Transverse colon (tissue), 4 donors: Measurements from ENCODE around the gene CDON. TPM values are rescaled to one million over a fixed set of nuclear protein-coding genes. Genes with fewer than 3 reads are reported as not detected.

Source experiments
- DNase-seq: peaks from one replicate; pipeline ENCODE4 v3.0.0-alpha.2; 2019
- H3K27ac ChIP-seq, 4 donors: fragments of 200-600 bp; sonication (generic); 2 replicates each; pipeline ENCODE4 v1.5.1; 2016 to 2018; ENCODE audit warnings: inconsistent platforms in 4 of 4
- H3K27me3 ChIP-seq: fragments of 200-600 bp; sonication (generic); 2 replicates; pipeline ENCODE4 v1.5.1; 2017; ENCODE audit warnings: inconsistent platforms
- H3K36me3 ChIP-seq, 4 donors: fragments of 200-600 bp; sonication (generic); 2 replicates each; pipeline ENCODE4 v1.5.1; 2017 to 2019; ENCODE audit warnings: inconsistent platforms in 4 of 4
- H3K4me1 ChIP-seq, 4 donors: fragments of 200-600 bp; sonication (generic); 2 replicates each; pipeline ENCODE4 v1.5.1; 2017 to 2020; ENCODE audit warnings: inconsistent platforms in 4 of 4
- H3K4me3 ChIP-seq, 4 donors: fragments of 200-600 bp; sonication (generic); 1 replicate in 1 of 4; 2 replicates in 3 of 4; pipeline versions ENCODE4 v1.5.1 to v1.6.1; 2017 to 2019; ENCODE audit warnings: inconsistent platforms in 4 of 4
- H3K9me3 ChIP-seq, 2 donors: fragments of 200-600 bp; sonication (generic); 2 replicates each; pipeline ENCODE4 v1.5.1; 2017 to 2019; ENCODE audit warnings: inconsistent platforms in 2 of 2
- CTCF ChIP-seq, 5 experiments: fragments of 200-600 bp in 3 of 5; fragments of 450-650 bp in 2 of 5; sonication (generic) in 3 of 5; IDR thresholded peaks; 1 replicate in 2 of 5; 2 replicates in 3 of 5; pipeline ENCODE4 v1.5.1; 2016 to 2017; ENCODE audit warnings: antibody characterized with exemption in 5 of 5, inconsistent platforms in 3 of 5, mild to moderate bottlenecking in 2 of 5, moderate library complexity in 1 of 5
- EP300 ChIP-seq: sonication (generic); formaldehyde crosslinking; IDR thresholded peaks from one replicate; pipeline ENCODE4 v1.6.1; 2017; ENCODE audit warnings: antibody characterized with exemption, low read depth
- POLR2A ChIP-seq: fragments of 450-650 bp; IDR thresholded peaks from one replicate; pipeline ENCODE4 v1.6.1; 2016; ENCODE audit warnings: antibody characterized with exemption, mild to moderate bottlenecking, moderate library complexity
- POLR2AphosphoS5 ChIP-seq, 3 donors: sonication (generic); formaldehyde crosslinking; IDR thresholded peaks; one replicate each; pipeline ENCODE4 v1.6.1; 2016; ENCODE audit warnings: antibody characterized with exemption in 3 of 3
- WGBS, 2 donors: methylation state at CpG; one replicate each; pipeline ENCODE4 v1.1.5; 2018; ENCODE audit warnings: low coverage in 1 of 2; 5-methylcytosine and 5-hydroxymethylcytosine counted together
- in situ Hi-C, 4 donors: fragments of 200-750 bp; cut with MboI; loops; one replicate each; pipeline versions ENCODE4 v1.15.0 to v1.15.1; 2017; ENCODE audit warnings: low sequenced_read_pairs in 3 of 4, low pct_ligation_motif_present in 1 of 4, low pct_unique_long_range_greater_than_20kb in 1 of 4
- intact Hi-C: fragments of 100-400 bp; cut with DNase I; formaldehyde crosslinking; loops from one replicate; pipeline ENCODE4 v1.15.1; 2023; ENCODE audit warnings: low total_unique reads
- total RNA-seq, 4 donors: library from RNA; depleted of rRNA; stranded (reverse); fragments of >200 nt; gene quantifications; one replicate each; pipeline ENCODE4 v1.1.0, GENCODE V29; 2016

Gene CDON
- total RNA-seq, 4 donors from 2014 or later, result 7.6 to 31.0 (median 9.9) TPM

GRCh38 chr11:125958872-125959400 is 103.7 kb downstream of the CDON start:
- in situ Hi-C loops (no loop called here), intact Hi-C loops (no loop called here)
- H3K4me1 ChIP-seq, result no peaks in the 10 kb centered on the region
- H3K27me3 ChIP-seq, result no peaks in the 10 kb centered on the region
- H3K9me3 ChIP-seq, result peaks cover 0 to 4% of the 10 kb centered on the region in 2 donors
- no peak overlapping the region for H3K27ac ChIP-seq
- WGBS, 2 donors, result 87% methylated on average over 4 of the region's 4 CpGs
- H3K36me3 ChIP-seq, result no peaks in the 10 kb centered on the region
- TF ChIP-seq EP300, result no peak
- no peak for TF ChIP-seq CTCF (IDR thresholded peaks at IDR 0.05)
- TF ChIP-seq POLR2AphosphoS5 (IDR thresholded peaks at IDR 0.05), result no peak
- no peak for TF ChIP-seq POLR2A
- DNase-seq, result no peak
- H3K4me3 ChIP-seq, result no peak overlapping the region

- Histone ChIP-seq H3K4me1 (peaks cover 3 to 8% (median 7%) of the 10 kb centered on the region in 4 donors), H3K27ac (no peak overlapping the region), H3K27me3 (no peaks in the 10 kb centered on the region), H3K4me3 (no peak overlapping the region), H3K36me3 (no peaks in the 10 kb centered on the region), H3K9me3 (no peaks in the 10 kb centered on the region)
- intact Hi-C loops (no loop called here), in situ Hi-C loops (no loop called here)
- no peak for DNase-seq
- WGBS, 2 donors, result 87 to 89% methylated on average over 13 to 14 of the region's 14 CpGs
- no peak for TF ChIP-seq POLR2A
- no peak for TF ChIP-seq EP300
- no peak for TF ChIP-seq POLR2AphosphoS5 (IDR thresholded peaks at IDR 0.05)
These were observed 104.9 kb downstream of the CDON start for GRCh38 chr11:125957618-125958332.

- no peaks in the 10 kb centered on the region for H3K36me3 ChIP-seq
These were observed 106.1 kb downstream of the CDON start for GRCh38 chr11:125956391-125957134.

GRCh38 chr11:125955856-125956255 is 106.8 kb downstream of the CDON start:
- no peak overlapping the region for H3K4me3 ChIP-seq
- intact Hi-C loops, result no loop called here
- H3K36me3 ChIP-seq, result no peaks in the 10 kb centered on the region
- in situ Hi-C loops, result no loop called here
- no peak for TF ChIP-seq POLR2AphosphoS5 (IDR thresholded peaks at IDR 0.05)
- TF ChIP-seq CTCF (IDR thresholded peaks at IDR 0.05), result no peak
- TF ChIP-seq EP300, result no peak
- no peak for TF ChIP-seq POLR2A
- H3K9me3 ChIP-seq, result no peaks in the 10 kb centered on the region
- WGBS, 2 donors, result 73 to 80% methylated on average over 2 of the region's 2 CpGs
- H3K27me3 ChIP-seq, result no peaks in the 10 kb centered on the region
- peaks cover 6 to 20% (median 20%) of the 10 kb centered on the region in 4 donors for H3K4me1 ChIP-seq
- no peak overlapping the region for H3K27ac ChIP-seq
- no peak for DNase-seq

More at GRCh38 chr11:125956391-125957134, 106.1 kb downstream of the CDON start:
- Histone ChIP-seq H3K9me3 (no peaks in the 10 kb centered on the region), H3K27ac (no peak overlapping the region), H3K4me1 (peaks cover 3 to 17% (median 16%) of the 10 kb centered on the region in 4 donors), H3K4me3 (no peak overlapping the region), H3K27me3 (no peaks in the 10 kb centered on the region)
- WGBS, 2 donors, result 79 to 80% methylated on average over 7 to 22 of the region's 22 CpGs
- intact Hi-C loops, result no loop called here
- TF ChIP-seq EP300 (no peak), POLR2A (no peak), POLR2AphosphoS5 (IDR thresholded peaks at IDR 0.05) (no peak), CTCF (IDR thresholded peaks at IDR 0.05) (no peak)
- in situ Hi-C loops, result no loop called here
- no peak for DNase-seq
